ENCODE results near the gene PDF.

DNA sequence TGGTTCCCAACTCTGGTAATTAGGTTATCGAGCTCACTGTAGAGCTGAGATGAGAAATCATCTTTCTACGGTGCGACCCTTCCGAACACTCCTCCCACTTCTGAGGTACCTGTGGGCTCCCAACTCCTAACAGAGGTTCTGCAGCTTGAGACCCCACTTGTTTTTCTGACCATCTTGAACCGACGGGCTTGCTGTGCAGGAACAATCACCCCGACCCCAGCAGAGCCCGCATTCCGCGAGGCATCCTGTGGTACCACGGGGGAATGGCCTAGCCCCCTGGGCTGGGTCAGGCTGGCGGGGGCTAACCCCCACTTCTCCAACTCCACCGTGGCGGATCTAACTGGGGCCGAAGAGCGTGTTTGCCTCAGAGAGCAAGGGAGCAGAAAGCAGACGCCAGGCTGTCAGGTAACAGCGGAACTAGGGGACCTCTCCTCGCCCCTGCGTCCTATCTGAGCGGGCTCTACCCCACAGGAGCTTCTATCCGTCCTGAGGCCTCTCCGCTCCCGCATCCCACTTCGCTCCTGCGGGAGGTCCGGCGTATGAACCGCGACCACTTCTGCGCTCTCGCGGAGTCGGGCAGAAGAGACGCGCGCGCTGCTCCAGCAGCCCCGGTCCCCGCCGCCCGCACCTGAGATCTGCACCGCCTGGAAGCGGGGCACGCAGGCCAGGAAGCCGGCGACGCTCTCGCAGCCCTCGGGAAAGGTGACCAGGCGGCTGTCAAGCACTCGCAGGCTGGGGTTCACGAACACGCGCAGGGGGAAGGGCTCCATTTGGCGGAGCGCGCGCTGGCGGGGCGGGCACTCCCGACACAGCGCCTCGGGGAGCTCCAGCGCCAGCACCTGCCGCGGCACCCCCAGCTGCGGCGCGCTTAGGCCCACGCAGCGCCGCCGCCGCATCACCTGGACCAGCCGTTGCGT is 761 bp downstream of the PDF start:
- TF ChIP-seq FOXA1 (IDR thresholded peaks at IDR 0.05) (no peak), FOXA1 (CRISPR knock-in tag; IDR thresholded peaks at IDR 0.05) (no peak; the same call in 1 of the 2 replicates), ZNF713 (CRISPR knock-in tag; IDR thresholded peaks at IDR 0.05) (no peak), EP300 (IDR thresholded peaks at IDR 0.05; ENCODE audit: low read depth in 2 of 2, low read length in 2 of 2) (no peak), EP300 (CRISPR knock-in tag; IDR thresholded peaks at IDR 0.05; ENCODE audit: borderline replicate concordance) (no peak), GTF3A (CRISPR knock-in tag; conservative IDR thresholded peaks at IDR 0.05) (no peak), CHD4 (IDR thresholded peaks at IDR 0.05; ENCODE audit: borderline replicate concordance, low read length) (no peak), ARNT (IDR thresholded peaks at IDR 0.05) (no peak)
